Measurements from ENCODE around the gene UQCR10. TPM values are rescaled to one million over a fixed set of nuclear protein-coding genes. Genes with fewer than 3 reads are reported as not detected.

Gene UQCR10
- total and polyA plus RNA-seq, 2 of the 4 experiments (the other 2 are of a cell fraction): 103 to 260 TPM

- 83% methylated on average over 2 of the region's 6 CpGs; no CpG with 5 or more reads in 1 of the 2 experiments for WGBS, 2 experiments (ENCODE audit: extremely low coverage in 2 of 2, insufficient read length in 1 of 2)
- BruUV-seq (replicated peaks): no TSS peak
- intact Hi-C loops (cut with micrococcal nuclease) (no loop called here), dilution Hi-C loops (cut with HindIII; ENCODE audit: low sequenced_read_pairs, unreplicated experiment) (no loop called here), in situ Hi-C loops (cut with MboI; ENCODE audit: low sequenced_read_pairs) (no loop called here)
- POLR2A ChIA-PET (ENCODE audit: unreplicated experiment): no interaction called here
- Histone ChIP-seq H3K9ac (ENCODE audit: low read depth, low read length) (peak overlapping the region; percentile 22; the same call in 1 of the 2 replicates), H4K91ac (ENCODE audit: insufficient read depth, low read depth, low read length) (peak overlapping the region; percentile 96), H3K23ac (ENCODE audit: low read depth, low read length) (peak overlapping the region; percentile 74), H3K4ac (ENCODE audit: low read depth, low read length) (peak overlapping the region; percentile 97), H3K27me3 (ENCODE audit: control insufficient read depth, insufficient read depth, low read length) (no peaks in the 10 kb centered on the region), H3K36me3 (ENCODE audit: control insufficient read depth, insufficient read depth, low read length) (peaks cover 37% of the 10 kb centered on the region), H3K27ac (ENCODE audit: insufficient read depth, low read length) (peak overlapping the region; percentile 86; the same call in 1 of the 2 replicates), H2BK5ac (ENCODE audit: low read depth, low read length, poor library complexity, severe bottlenecking) (peak overlapping the region; percentile 92), H3K9me3 (ENCODE audit: control insufficient read depth, insufficient read depth, low read length) (no peaks in the 10 kb centered on the region), H2BK20ac (ENCODE audit: low read depth, low read length) (peak overlapping the region; percentile 97), H3K18ac (ENCODE audit: low read depth, low read length) (peak overlapping the region; percentile 89), H2BK15ac (ENCODE audit: low read depth, low read length) (peak overlapping the region; percentile 85; the same call in 2 of the 3 replicates), H3K9me1 (ENCODE audit: insufficient read depth, low read length) (peaks cover 20% of the 10 kb centered on the region), H3K79me1 (ENCODE audit: low read depth in 1 of 2, low read length in 2 of 2) (peaks cover 11 to 23% of the 10 kb centered on the region in 2 experiments; a peak in 3 of 4 replicates), H3K4me3 (ENCODE audit: insufficient read depth, low read depth, low read length) (no peak overlapping the region), H3K4me1 (ENCODE audit: control insufficient read depth, insufficient read depth, low read length) (peaks cover 12% of the 10 kb centered on the region), H3K4me2 (ENCODE audit: low read depth, low read length) (no peak overlapping the region), H2AK9ac (replicated peaks; ENCODE audit: low read depth, low read length, poor library complexity) (peak overlapping the region; percentile 85), H2AFZ (replicated peaks; ENCODE audit: low read length, poor library complexity) (no peak overlapping the region), H3K56ac (ENCODE audit: extremely low read depth, insufficient read depth, low read length) (0 out of 2 replicates have a peak overlapping the region, but pooled peaks have one; percentile 34), H3K14ac (replicated peaks; ENCODE audit: low read depth, low read length) (peak overlapping the region; percentile 84), H4K20me1 (ENCODE audit: insufficient read depth, low read length) (no peaks in the 10 kb centered on the region), H2AK5ac (ENCODE audit: low read depth, low read length) (peak overlapping the region; percentile 87), H4K5ac (ENCODE audit: low read depth, low read length) (peak overlapping the region; percentile 83), H4K8ac (ENCODE audit: low read depth in 2 of 2, low read length in 2 of 2) (peak overlapping the region; percentile 63 to 89; a peak in 3 of 4 replicates), H2BK120ac (ENCODE audit: low read depth, low read length) (peak overlapping the region; percentile 97)
- TF ChIP-seq FOS (IDR thresholded peaks at IDR 0.05; ENCODE audit: low read depth, low read length) (no peak), CEBPB (IDR thresholded peaks at IDR 0.05; ENCODE audit: low read depth, low read length) (no peak), CTCF (conservative IDR thresholded peaks at IDR 0.05; ENCODE audit: low read depth, low read length) (no peak), CHD1 (IDR thresholded peaks at IDR 0.05; ENCODE audit: low read depth, low read length) (no peak), MXI1 (IDR thresholded peaks at IDR 0.05; ENCODE audit: borderline replicate concordance, low read depth, low read length) (no peak), SMC3 (IDR thresholded peaks at IDR 0.05; ENCODE audit: low read depth, low read length) (no peak), MAFK (IDR thresholded peaks at IDR 0.05; ENCODE audit: low read depth, low read length) (no peak), POLR2A (IDR thresholded peaks at IDR 0.05; ENCODE audit: low read depth, low read length) (no peak), RFX5 (IDR thresholded peaks at IDR 0.05; ENCODE audit: low read depth, low read length) (no peak), RAD21 (IDR thresholded peaks at IDR 0.05; ENCODE audit: low read length) (no peak), ELK1 (IDR thresholded peaks at IDR 0.05; ENCODE audit: borderline replicate concordance, low read depth, low read length) (no peak), BHLHE40 (IDR thresholded peaks at IDR 0.05; ENCODE audit: low read depth, low read length) (no peak), NFE2L2 (IDR thresholded peaks at IDR 0.05; ENCODE audit: low read depth, low read length) (no peak), USF2 (IDR thresholded peaks at IDR 0.05; ENCODE audit: low read depth, low read length) (no peak), RCOR1 (IDR thresholded peaks at IDR 0.05; ENCODE audit: insufficient replicate concordance, low read length) (no peak), MAZ (IDR thresholded peaks at IDR 0.05; ENCODE audit: borderline replicate concordance, low read depth, low read length) (no peak)
- DNase-seq (no peak), ATAC-seq (ENCODE audit: low read depth) (no peak)
- CTCF ChIA-PET: interaction anchor here (1.3 kb wide), 1 partner anchor 207 kb away, joined by 5 read pairs; no protein-coding TSS in a partner anchor
These were observed 31.1 kb downstream of the UQCR10 start for GRCh38 chr22:29798318-29798717.
